C4-2B (cell line): ENCODE measurements around the gene GCG.

Experiments used
- CTCF ChIP-seq: fragments of 450-650 bp; conservative IDR thresholded peaks from 2 replicates; pipeline ENCODE4 v1.5.1; 2017; ENCODE audit warnings: mild to moderate bottlenecking
- ZFX ChIP-seq: fragments of 450-650 bp; IDR thresholded peaks from 2 replicates; pipeline ENCODE4 v1.6.1; 2017

- no peak for TF ChIP-seq CTCF
- no peak for TF ChIP-seq ZFX
Observed at GRCh38 chr2:162103443-162104009, 48.5 kb downstream of the GCG start.
